GM18909 (cell line): ENCODE data around the gene GREB1L.

ENCODE experiments used
- ATAC-seq: cut with Tn5 transposase; IDR thresholded peaks from one replicate; pipeline ENCODE4 v1.9.1; 2021; ENCODE audit warnings: mild to moderate bottlenecking; ENCODE audit not compliant: unreplicated experiment, poor library complexity

GREB1L gene

DNA sequence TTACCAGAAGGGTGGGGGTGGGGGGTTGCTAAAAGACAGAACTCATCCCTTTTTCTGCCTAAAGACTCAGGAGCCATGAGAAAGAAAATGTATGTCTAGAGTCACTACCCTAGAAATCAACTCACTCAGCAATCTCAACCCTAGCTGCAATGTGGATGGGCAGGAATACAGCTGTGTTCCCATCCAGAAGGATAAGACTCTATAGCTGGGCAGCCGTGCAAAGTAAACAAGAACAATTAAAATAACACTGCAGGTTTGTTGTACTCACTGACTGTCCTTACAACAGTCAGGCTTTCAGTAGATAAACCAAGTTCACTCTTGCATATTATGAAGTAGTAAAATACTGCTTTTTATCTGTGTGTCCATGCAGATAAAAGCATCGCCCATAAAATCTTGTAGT is 284.4 kb downstream of the GREB1L start:
- no peak for ATAC-seq

DNA sequence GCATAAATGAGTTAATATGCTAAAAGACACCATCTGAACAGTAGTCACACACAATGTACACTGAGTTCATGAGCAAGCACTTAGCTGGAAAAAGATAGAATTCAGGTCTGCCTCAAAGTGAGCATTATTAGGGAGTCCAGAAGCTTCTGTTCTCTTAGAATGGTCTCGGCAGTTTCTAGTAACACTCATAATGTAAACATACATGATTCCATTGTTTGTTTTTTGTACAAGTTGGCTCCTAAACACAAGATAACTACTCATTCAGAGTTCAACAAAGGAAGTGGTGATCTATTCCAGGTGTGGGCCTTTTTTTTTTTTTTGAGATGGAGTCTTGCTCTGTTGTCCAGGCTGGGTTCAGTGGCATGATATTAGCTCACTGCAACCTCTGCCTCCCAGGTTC is 292.3 kb downstream of the GREB1L start:
- ATAC-seq = no peak

GRCh38 chr18:21538230-21538629 is 296.2 kb downstream of the GREB1L start:
- no peak for ATAC-seq

- no peak for ATAC-seq
These were observed 304.4 kb downstream of the GREB1L start for GRCh38 chr18:21546423-21546822.

DNA sequence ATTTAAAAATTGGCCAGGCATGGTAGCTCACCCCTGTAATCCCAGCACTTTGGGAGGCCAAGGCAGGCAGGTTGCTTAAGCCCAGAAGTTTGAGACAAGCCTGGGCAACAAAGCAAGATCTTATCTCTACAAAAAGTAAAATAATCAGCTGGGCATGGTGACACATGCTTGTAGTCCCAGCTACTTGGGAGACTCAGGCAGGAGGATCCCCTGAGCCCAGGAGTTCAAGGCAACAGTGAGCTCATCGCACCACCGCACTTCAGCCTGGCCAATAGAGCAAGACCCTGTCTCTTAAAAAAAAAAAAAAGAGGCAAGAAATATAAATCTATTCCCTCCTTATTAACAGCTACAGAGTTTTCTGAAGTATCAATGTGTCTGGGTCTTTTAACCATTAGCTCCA is 306.6 kb downstream of the GREB1L start:
- ATAC-seq = no peak

DNA sequence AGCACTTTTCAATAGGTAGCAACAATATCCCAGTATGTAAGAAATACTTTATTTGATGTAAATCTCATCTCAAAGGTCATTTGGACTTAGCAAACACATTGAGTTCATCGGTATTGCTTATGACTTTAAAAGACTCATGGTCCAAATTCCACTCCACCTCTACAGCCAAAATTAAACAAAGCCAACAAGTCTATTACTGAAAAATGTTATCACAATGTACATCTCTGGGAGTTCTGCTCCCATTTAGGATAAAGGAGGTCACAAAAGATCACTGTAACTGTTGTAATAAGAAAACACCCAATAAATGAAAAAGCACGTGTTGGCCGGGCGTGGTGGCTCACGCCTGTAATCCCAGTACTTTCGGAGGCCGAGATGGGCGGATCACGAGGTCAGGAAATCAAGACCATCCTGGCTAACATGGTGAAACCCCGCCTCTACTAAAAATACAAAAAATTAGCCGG is 308.5 kb downstream of the GREB1L start:
- no peak for ATAC-seq

DNA sequence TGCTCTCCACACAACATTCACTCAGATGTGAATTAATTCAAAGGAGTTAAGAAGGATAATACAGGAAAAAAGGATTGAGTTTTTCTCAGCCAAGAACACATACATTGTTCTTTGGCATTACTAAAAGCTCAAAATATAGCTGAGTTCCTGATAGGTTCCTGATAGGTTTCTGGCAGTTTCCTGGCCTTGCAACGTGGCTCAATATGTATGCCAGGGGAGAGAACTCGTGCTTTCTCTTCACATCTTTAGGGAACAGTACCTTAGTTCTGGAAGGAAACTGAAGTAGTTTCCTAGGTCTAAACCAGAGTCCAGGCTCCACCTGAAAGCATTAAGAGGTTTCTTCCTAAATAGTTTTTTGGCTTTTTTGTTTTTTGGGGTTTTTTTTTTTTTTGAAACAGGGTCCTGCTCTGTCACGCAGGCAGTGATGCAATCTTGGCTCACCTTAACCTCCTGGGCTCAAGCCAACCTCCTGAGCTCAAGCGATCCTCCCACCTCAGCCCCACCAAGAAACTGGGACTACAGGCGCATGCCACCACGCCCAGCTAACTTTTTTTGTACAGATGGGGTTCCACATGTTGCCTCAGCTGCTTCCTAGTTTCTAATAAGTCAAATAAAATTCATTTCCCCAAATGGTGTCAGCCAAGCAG is 315.7 kb downstream of the GREB1L start:
- no peak for ATAC-seq

DNA sequence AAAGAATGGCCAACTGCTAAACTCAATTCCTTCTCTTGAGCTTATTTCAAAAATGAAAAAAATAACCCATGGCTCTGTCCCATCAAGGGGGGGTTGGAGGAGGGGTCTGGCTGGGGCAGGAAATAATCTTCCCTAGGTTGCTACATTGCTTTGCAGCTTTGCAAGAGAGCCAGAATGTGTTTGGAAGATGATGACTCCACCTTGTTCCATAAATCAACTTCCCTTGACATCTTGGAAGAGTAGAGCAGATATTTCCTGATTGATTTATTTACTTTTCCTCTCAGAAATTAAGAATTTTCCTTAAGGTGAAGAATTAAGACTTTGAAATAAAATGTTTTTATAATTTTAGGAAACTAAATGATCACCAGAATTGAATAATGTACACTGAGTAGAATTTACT is 317.2 kb downstream of the GREB1L start:
- ATAC-seq = no peak

- no peak for ATAC-seq
These were observed 329.7 kb downstream of the GREB1L start for GRCh38 chr18:21571772-21572171.
